Measurements from ENCODE around the gene MTF2. TPM values are rescaled to one million over a fixed set of nuclear protein-coding genes. Genes with fewer than 3 reads are reported as not detected.

The MTF2 gene
- total and polyA plus RNA-seq, 12 donors, result 3.9 to 14.0 (median 8.3) TPM

- Histone ChIP-seq H3K4me1 (no peaks in the 10 kb centered on the region), H3K27ac (no peak overlapping the region), H3K4me3 (no peak overlapping the region), H3K9me3 (no peaks in the 10 kb centered on the region), H3K36me3 (peaks cover 0 to 63% (median 5%) of the 10 kb centered on the region in 9 donors), H3K27me3 (no peaks in the 10 kb centered on the region)
- intact Hi-C loops (cut with DNase I), result no loop called here
- no peak for TF ChIP-seq CTCF (IDR thresholded peaks at IDR 0.05)
- ATAC-seq (no peak), DNase-seq (no peak)
Measured at GRCh38 chr1:93120614-93121013, 41.5 kb downstream of the MTF2 start.

- ATAC-seq (no peak), DNase-seq (no peak)
- no peaks in the 10 kb centered on the region for H3K4me1 ChIP-seq
- no peak for TF ChIP-seq CTCF (IDR thresholded peaks at IDR 0.05)
- WGBS, 2 donors, result 94 to 97% methylated on average over 4 of the region's 4 CpGs
- H3K27ac ChIP-seq, result no peak overlapping the region
- peaks cover 0 to 52% (median 5%) of the 10 kb centered on the region in 9 donors for H3K36me3 ChIP-seq
- intact Hi-C loops (cut with DNase I), result no loop called here
- no peaks in the 10 kb centered on the region for H3K9me3 ChIP-seq
- no peaks in the 10 kb centered on the region for H3K27me3 ChIP-seq
- no peak overlapping the region for H3K4me3 ChIP-seq
Measured at GRCh38 chr1:93123201-93123783, 44.2 kb downstream of the MTF2 start.

GRCh38 chr1:93124556-93125355 lies 45.7 kb downstream of the MTF2 start:
- Histone ChIP-seq H3K27me3 (no peaks in the 10 kb centered on the region), H3K4me1 (peaks cover 0 to 5% (median 0%) of the 10 kb centered on the region in 9 donors), H3K36me3 (peaks cover 0 to 45% (median 1%) of the 10 kb centered on the region in 9 donors), H3K9me3 (no peaks in the 10 kb centered on the region), H3K4me3 (no peak overlapping the region), H3K27ac (no peak overlapping the region)
- TF ChIP-seq CTCF (IDR thresholded peaks at IDR 0.05), result no peak
- no peak for ATAC-seq
- intact Hi-C loops (cut with DNase I), result no loop called here
- no peak for DNase-seq
- 78 to 82% methylated on average over 4 of the region's 4 CpGs for WGBS, 2 donors

- Histone ChIP-seq H3K4me3 (no peak overlapping the region), H3K27ac (no peak overlapping the region), H3K4me1 (peaks cover 0 to 9% (median 0%) of the 10 kb centered on the region in 9 donors), H3K36me3 (peaks cover 0 to 64% (median 0%) of the 10 kb centered on the region in 9 donors), H3K9me3 (no peaks in the 10 kb centered on the region), H3K27me3 (no peaks in the 10 kb centered on the region)
- no peak for ATAC-seq
- intact Hi-C loops (cut with DNase I), result no loop called here
- TF ChIP-seq CTCF (IDR thresholded peaks at IDR 0.05), result no peak
- no peak for DNase-seq
Measured at GRCh38 chr1:93129507-93130099, 50.5 kb downstream of the MTF2 start.

Data from heart right ventricle (tissue), 16 donors.